ENCODE measurements around the gene GATAD2A. TPM values are rescaled to one million over a fixed set of nuclear protein-coding genes. Genes with fewer than 3 reads are reported as not detected.

GATAD2A gene
- total and polyA plus RNA-seq, 2 of the 8 experiments (the other 6 are each of a cell fraction or from before 2014, with no cell fraction given) = 38.4 to 205 TPM

DNA sequence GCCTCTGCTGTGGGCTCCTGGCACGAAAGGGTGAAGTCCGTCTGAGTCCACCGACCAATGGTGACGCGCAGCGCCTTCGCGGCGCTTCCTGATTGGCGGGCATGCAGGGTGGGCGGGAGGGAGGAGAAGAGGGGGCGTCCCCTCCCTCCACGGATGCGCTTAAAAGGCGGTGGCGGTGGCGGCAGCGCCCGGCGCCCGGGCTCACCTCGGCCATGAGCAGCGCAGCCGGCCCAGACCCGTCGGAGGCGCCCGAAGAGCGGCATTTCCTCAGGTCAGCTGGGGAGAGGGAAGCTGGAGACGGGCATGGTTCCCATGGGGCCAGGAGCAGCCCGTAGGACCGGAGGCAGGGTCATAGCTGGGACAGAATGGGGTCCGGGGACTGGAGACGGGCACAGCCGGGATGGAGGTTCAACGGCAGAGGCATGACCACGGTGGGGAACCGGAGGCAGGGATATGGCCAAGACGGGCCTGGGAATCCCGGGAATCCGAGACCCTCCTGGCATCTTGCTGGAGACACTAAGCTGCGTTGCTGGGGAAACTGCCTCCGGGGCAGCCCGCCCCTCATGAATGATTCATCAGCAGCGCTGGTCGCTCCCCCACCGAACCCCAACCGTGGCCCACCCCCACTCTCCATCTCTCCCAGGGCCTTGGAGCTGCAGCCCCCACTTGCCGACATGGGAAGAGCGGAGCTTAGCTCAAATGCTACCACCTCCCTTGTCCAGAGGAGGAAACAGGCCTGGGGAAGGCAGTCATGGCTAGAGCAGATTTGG is 123.4 kb downstream of the GATAD2A start, which contains the start of gene YJEFN3:
YJEFN3 (plus strand) TSS at position 191 of the 770 bp plus-strand sequence; CDS start at position 213, 22 bp downstream.
- Histone ChIP-seq H2AFZ (ENCODE audit: low read length) (no peak within 1 kb of the TSS), H3K23me2 (ENCODE audit: low read depth, low read length) (no peaks in the 10 kb centered on the region), H3K4me1 (replicated peaks in 1 of 4; ENCODE audit: control insufficient read depth in 3 of 4, insufficient read depth in 4 of 4, low read length in 3 of 4) (peaks cover 0 to 3% (median 3%) of the 10 kb centered on the region in 4 experiments; a peak in 3 of 7 replicates), H3K27ac (ENCODE audit: low read depth, low read length) (no peak within 1 kb of the TSS), H2AK5ac (ENCODE audit: low read depth, low read length) (no peak within 1 kb of the TSS), H3K4ac (replicated peaks; ENCODE audit: insufficient read length, low read depth, low read length) (no peak within 1 kb of the TSS), H3K4me3 (ENCODE audit: extremely low read depth in 1 of 4, insufficient read depth in 2 of 4, low read depth in 3 of 4, low read length in 4 of 4) (peak within 1 kb of the TSS in 1 of 4 experiments; percentile 45; a peak in 2 of 8 replicates), H3K9ac (replicated peaks in 1 of 4; ENCODE audit: extremely low read depth in 1 of 4, low read depth in 3 of 4, low read length in 3 of 4) (no peak within 1 kb of the TSS), H2BK20ac (ENCODE audit: low read length) (no peak within 1 kb of the TSS), H3K27me3 (replicated peaks in 1 of 4; ENCODE audit: control insufficient read depth in 3 of 4, extremely low read depth in 1 of 4, insufficient read depth in 3 of 4, low read length in 3 of 4) (no peaks in the 10 kb centered on the region), H4K20me1 (replicated peaks in 1 of 2; ENCODE audit: control insufficient read depth in 1 of 2, insufficient read depth in 2 of 2, low read length in 2 of 2) (peaks cover 9 to 30% of the 10 kb centered on the region in 2 experiments), H3K18ac (ENCODE audit: extremely low read depth, low read length) (no peak within 1 kb of the TSS; the same call in 1 of the 2 replicates), H3K14ac (ENCODE audit: insufficient read length) (no peak within 1 kb of the TSS), H2BK15ac (ENCODE audit: low read length) (no peak within 1 kb of the TSS), H2BK120ac (replicated peaks; ENCODE audit: low read depth, low read length) (no peak within 1 kb of the TSS), H4K91ac (replicated peaks; ENCODE audit: insufficient read length, low read length) (no peak within 1 kb of the TSS), H4K5ac (ENCODE audit: insufficient read length, low read depth, low read length) (no peak within 1 kb of the TSS), H2BK12ac (ENCODE audit: low read depth, low read length) (no peak within 1 kb of the TSS), H3K79me2 (ENCODE audit: control insufficient read depth in 1 of 2, insufficient read depth in 2 of 2, low read length in 2 of 2) (peaks cover 0 to 4% of the 10 kb centered on the region in 2 experiments; a peak in 1 of 4 replicates), H4K8ac (ENCODE audit: extremely low read depth, insufficient read depth, low read length) (no peak within 1 kb of the TSS), H3K36me3 (ENCODE audit: control insufficient read depth in 2 of 4, insufficient read depth in 4 of 4, low read length in 3 of 4) (peaks cover 0 to 27% (median 10%) of the 10 kb centered on the region in 4 experiments; a peak in 6 of 8 replicates), H2BK5ac (ENCODE audit: low read depth, low read length) (no peak within 1 kb of the TSS), H3K4me2 (ENCODE audit: insufficient read depth in 1 of 2, low read depth in 2 of 2, low read length in 2 of 2) (peak within 1 kb of the TSS in 1 of 2 experiments; percentile 60; a peak in 2 of 4 replicates), H3K9me3 (ENCODE audit: insufficient read depth in 2 of 2, low read depth in 1 of 2, low read length in 1 of 2) (no peaks in the 10 kb centered on the region), H3K23ac (ENCODE audit: insufficient read length) (no peak within 1 kb of the TSS), H3K56ac (replicated peaks; ENCODE audit: insufficient read length, low read depth, low read length) (no peak within 1 kb of the TSS), H3K79me1 (ENCODE audit: low read depth, low read length) (peaks cover 12% of the 10 kb centered on the region)
- ChIA-PET CTCF (ENCODE audit: partially characterized antibody) (interaction anchor here (0.7 to 6.7 kb wide), 10 partner anchors 9 to 195 kb away, joined by 3 to 181 read pairs (median 4); partner anchors contain the start of gene TSSK6), POLR2A (ENCODE audit: partially characterized antibody) (interaction anchor here (0.6 to 2.9 kb wide), 13 partner anchors 11 to 196 kb away, joined by 3 to 34 read pairs (median 3); partner anchors contain the start of genes GATAD2A, NDUFA13 and TSSK6)
- TF ChIP-seq TEAD4 (IDR thresholded peaks at IDR 0.05; ENCODE audit: low read depth, low read length) = no peak
- peak; percentile 32; the same call in 1 of the 2 replicates for TF ChIP-seq TBP (IDR thresholded peaks at IDR 0.05; ENCODE audit: low read depth, low read length)
- TF ChIP-seq SP1 (IDR thresholded peaks at IDR 0.05; ENCODE audit: low read depth, low read length) = peak; percentile 75
- no peak for TF ChIP-seq KDM4A (IDR thresholded peaks at IDR 0.05; ENCODE audit: low read depth, low read length, severe bottlenecking)
- no peak for FAIRE-seq
- DNase-seq (ENCODE audit: low read depth in 1 of 2, low spot score in 2 of 2) = no peak
- WGBS, 2 experiments (ENCODE audit: extremely low coverage in 1 of 2, insufficient coverage in 1 of 2, insufficient read length in 1 of 2, insufficient replicate concordance in 2 of 2, low coverage in 1 of 2, low lambda C conversion rate in 2 of 2, missing lambda C conversion rate in 1 of 2) = 72% methylated on average over 25 of the region's 50 CpGs; no CpG with 5 or more reads in 1 of the 2 experiments

Data from H1 (cell line).